Measurements from ENCODE around the gene BNIPL. TPM values are rescaled to one million over a fixed set of nuclear protein-coding genes. Genes with fewer than 3 reads are reported as not detected.

The BNIPL gene
- polyA plus RNA-seq, 1 donor (not counting 4 experiments of a cell fraction or from before 2014, with no cell fraction given): 9.8 TPM

DNA sequence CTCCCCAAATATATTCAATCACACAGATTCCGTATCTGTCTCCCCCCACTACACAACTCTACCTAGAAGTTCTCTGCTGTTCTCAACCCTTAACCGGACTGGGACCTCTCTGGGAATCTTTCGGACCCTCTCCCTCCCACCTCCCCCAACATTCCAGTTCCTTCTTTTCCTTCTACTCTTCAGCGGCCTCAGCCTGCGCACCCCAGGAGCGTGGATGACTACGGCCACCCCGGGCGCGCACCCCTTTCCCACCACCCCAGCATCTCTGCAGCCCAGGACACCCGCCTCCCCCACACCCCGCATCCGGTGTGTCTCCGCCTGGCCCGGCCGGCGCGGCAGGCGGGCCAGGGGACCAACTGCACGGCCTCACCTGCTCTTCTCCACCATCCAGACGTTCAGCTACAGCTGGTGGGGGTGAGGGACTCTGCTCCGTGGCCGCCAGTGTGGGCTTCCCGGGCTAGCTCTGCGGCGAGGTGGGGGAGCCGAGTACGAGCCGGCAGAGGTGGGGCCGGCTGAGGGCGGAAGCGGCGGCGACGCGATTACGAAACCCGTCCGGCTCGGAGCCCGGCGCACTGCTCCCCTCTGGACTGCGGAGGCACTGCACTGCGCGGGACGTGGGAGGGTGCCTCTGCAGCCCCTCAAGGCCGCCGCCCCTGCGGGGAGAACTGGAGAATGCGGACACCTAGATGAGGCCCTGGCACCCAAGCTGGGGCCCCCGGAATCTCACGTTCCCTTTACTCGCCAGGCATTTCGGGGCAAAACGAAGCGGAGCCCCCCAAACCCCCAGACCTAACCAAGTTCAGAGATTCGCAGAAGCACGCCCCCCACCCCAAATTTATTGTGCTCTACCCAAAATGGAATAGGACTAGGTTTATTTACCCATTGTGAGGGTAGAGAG lies 23.0 kb downstream of the BNIPL start, which contains the start of gene CDC42SE1:
CDC42SE1 (minus strand) TSS at position 514 of the 898 bp plus-strand sequence. CDS start 3,892 bp downstream, outside the sequence.
- H3K9me1 ChIP-seq (ENCODE audit: control insufficient read depth, extremely low read depth, insufficient read depth, low read length): peaks cover 17% of the 10 kb centered on the region
- H3K4me2 ChIP-seq (ENCODE audit: control insufficient read depth, extremely low read depth, insufficient read depth, low read depth, low read length): peak within 1 kb of the TSS; percentile 100
- H3K27me3 ChIP-seq (ENCODE audit: control insufficient read depth, extremely low read depth, insufficient read depth, low read length): no peaks in the 10 kb centered on the region
- dilution Hi-C loops (cut with MboI; ENCODE audit: extremely low pct_ligation_motif_present, low sequenced_read_pairs): no loop called here
- DNase-seq (ENCODE audit: low read depth, low spot score) (no peak), FAIRE-seq (no peak)
- H3K4me3 ChIP-seq (ENCODE audit: control insufficient read depth in 2 of 3, extremely low read depth in 1 of 3, insufficient read depth in 2 of 3, low read depth in 1 of 3, low read length in 3 of 3): peak within 1 kb of the TSS; percentile 95 to 100 (median 99)
- peaks cover 25% of the 10 kb centered on the region for H4K20me1 ChIP-seq (ENCODE audit: control insufficient read depth, extremely low read depth, insufficient read depth, low read length)
- H3K4me1 ChIP-seq (ENCODE audit: control insufficient read depth, extremely low read depth, insufficient read depth, low read length): peaks cover 60% of the 10 kb centered on the region
- no peaks in the 10 kb centered on the region for H3K9me3 ChIP-seq (ENCODE audit: control insufficient read depth, low read depth, low read length)
- peaks cover 65% of the 10 kb centered on the region for H3K79me2 ChIP-seq (ENCODE audit: control insufficient read depth, insufficient read depth, low read length)
- peak within 1 kb of the TSS; percentile 94 for H3K27ac ChIP-seq (ENCODE audit: control insufficient read depth, insufficient read depth, low read length)
- peak; percentile 68 to 92 (median 91) for TF ChIP-seq CTCF (optimal IDR thresholded peaks at IDR 0.05 in 1 of 3, IDR thresholded peaks at IDR 0.05 in 1 of 3, conservative IDR thresholded peaks at IDR 0.05 in 1 of 3; ENCODE audit: extremely low read depth in 1 of 3, insufficient read depth in 2 of 3, low read length in 3 of 3)
- TF ChIP-seq EZH2 (IDR thresholded peaks at IDR 0.05; ENCODE audit: low read length): no peak
- peak within 1 kb of the TSS; percentile 94 for H3K9ac ChIP-seq (ENCODE audit: control insufficient read depth, extremely low read depth, insufficient read depth, low read length)
- H2AFZ ChIP-seq (ENCODE audit: control insufficient read depth, low read length): peak within 1 kb of the TSS; percentile 90
- H3K36me3 ChIP-seq (ENCODE audit: control insufficient read depth in 2 of 2, extremely low read depth in 1 of 2, insufficient read depth in 2 of 2, low read length in 2 of 2): peaks cover 25 to 35% of the 10 kb centered on the region in 2 experiments

DNA sequence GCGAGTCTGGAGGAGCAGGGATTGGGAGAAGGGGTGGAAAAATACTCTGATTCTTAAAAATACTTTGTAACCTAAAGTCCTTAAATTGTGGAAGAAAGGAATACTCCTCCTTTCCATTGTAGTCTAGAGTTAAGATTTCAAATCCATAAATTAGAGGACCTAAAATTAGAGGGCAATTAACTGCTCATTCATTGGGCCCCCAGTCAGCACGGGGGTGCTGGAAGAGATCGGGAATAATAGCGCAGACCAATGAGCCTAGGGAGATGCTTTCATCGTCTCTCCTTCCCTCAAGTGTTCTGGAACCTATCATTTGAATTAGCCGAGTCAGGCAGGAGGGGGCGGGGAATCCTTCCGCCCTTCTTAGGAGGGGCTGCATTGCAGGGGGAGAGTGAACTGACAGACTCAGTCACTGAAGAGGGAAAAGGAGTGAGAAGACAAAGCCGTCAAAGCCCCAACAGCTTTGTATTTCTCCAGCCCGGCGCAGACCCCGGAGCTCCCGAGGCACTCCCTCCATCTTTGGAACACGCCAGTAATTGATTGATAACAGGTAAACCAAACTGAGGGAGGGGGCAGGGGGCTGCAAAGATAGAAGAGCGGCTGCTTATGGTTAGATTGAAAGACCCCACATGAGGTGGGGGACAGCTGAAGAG lies 23.7 kb downstream of the BNIPL start, which contains the start of gene MLLT11:
MLLT11 (plus strand) TSS at position 391 of the 650 bp plus-strand sequence. CDS start 6,828 bp downstream, outside the sequence.
- H4K20me1 ChIP-seq (ENCODE audit: control insufficient read depth, extremely low read depth, insufficient read depth, low read length): peaks cover 25% of the 10 kb centered on the region
- TF ChIP-seq CTCF (optimal IDR thresholded peaks at IDR 0.05 in 1 of 3, IDR thresholded peaks at IDR 0.05 in 1 of 3, conservative IDR thresholded peaks at IDR 0.05 in 1 of 3; ENCODE audit: extremely low read depth in 1 of 3, insufficient read depth in 2 of 3, low read length in 3 of 3): no peak
- TF ChIP-seq EZH2 (IDR thresholded peaks at IDR 0.05; ENCODE audit: low read length): no peak
- FAIRE-seq: no peak
- dilution Hi-C loops (cut with MboI; ENCODE audit: extremely low pct_ligation_motif_present, low sequenced_read_pairs): no loop called here
- peak within 1 kb of the TSS; percentile 94 for H3K9ac ChIP-seq (ENCODE audit: control insufficient read depth, extremely low read depth, insufficient read depth, low read length)
- no peak for DNase-seq (ENCODE audit: low read depth, low spot score)
- H3K27ac ChIP-seq (ENCODE audit: control insufficient read depth, insufficient read depth, low read length): peak within 1 kb of the TSS; percentile 94
- H3K36me3 ChIP-seq (ENCODE audit: control insufficient read depth in 2 of 2, extremely low read depth in 1 of 2, insufficient read depth in 2 of 2, low read length in 2 of 2): peaks cover 19 to 29% of the 10 kb centered on the region in 2 experiments
- H2AFZ ChIP-seq (ENCODE audit: control insufficient read depth, low read length): peak within 1 kb of the TSS; percentile 90
- peaks cover 58% of the 10 kb centered on the region for H3K4me1 ChIP-seq (ENCODE audit: control insufficient read depth, extremely low read depth, insufficient read depth, low read length)
- H3K9me1 ChIP-seq (ENCODE audit: control insufficient read depth, extremely low read depth, insufficient read depth, low read length): peaks cover 15% of the 10 kb centered on the region
- peak within 1 kb of the TSS; percentile 100 for H3K4me2 ChIP-seq (ENCODE audit: control insufficient read depth, extremely low read depth, insufficient read depth, low read depth, low read length)
- H3K9me3 ChIP-seq (ENCODE audit: control insufficient read depth, low read depth, low read length): no peaks in the 10 kb centered on the region
- H3K4me3 ChIP-seq (ENCODE audit: control insufficient read depth in 2 of 3, extremely low read depth in 1 of 3, insufficient read depth in 2 of 3, low read depth in 1 of 3, low read length in 3 of 3): peak within 1 kb of the TSS; percentile 95 to 100 (median 99)
- H3K79me2 ChIP-seq (ENCODE audit: control insufficient read depth, insufficient read depth, low read length): peaks cover 60% of the 10 kb centered on the region
- H3K27me3 ChIP-seq (ENCODE audit: control insufficient read depth, extremely low read depth, insufficient read depth, low read length): no peaks in the 10 kb centered on the region

Measured in keratinocyte (primary cell).